Measurements from ENCODE around the gene INSL3. TPM values are rescaled to one million over a fixed set of nuclear protein-coding genes. Genes with fewer than 3 reads are reported as not detected.
"Not testable (repeated sequence)": the region's sequence is repeated elsewhere in the genome, so short reads cannot be mapped to it uniquely, and the experiment has no call there.

The INSL3 gene
- total RNA-seq, 2 donors from 2014 or later: not detected

GRCh38 chr19:17805427-17805826 is 15.9 kb downstream of the INSL3 start:
- no peak overlapping the region for H3K27ac ChIP-seq
- H3K9me3 ChIP-seq: no peaks in the 10 kb centered on the region
- H3K27me3 ChIP-seq: no peaks in the 10 kb centered on the region
- intact Hi-C loops (cut with DNase I): no loop called here
- H3K9ac ChIP-seq (ENCODE audit: low read depth in 2 of 2, low read length in 2 of 2): no peak overlapping the region
- TF ChIP-seq CTCF (IDR thresholded peaks at IDR 0.05): no peak
- H3K36me3 ChIP-seq: no peaks in the 10 kb centered on the region
- H3K4me3 ChIP-seq: no peak overlapping the region
- DNase-seq: no peak
- H3K4me1 ChIP-seq: no peaks in the 10 kb centered on the region

GRCh38 chr19:17803264-17803896 is 17.9 kb downstream of the INSL3 start:
- TF ChIP-seq CTCF (IDR thresholded peaks at IDR 0.05): no peak
- Histone ChIP-seq H3K27ac (no peak overlapping the region), H3K36me3 (no peaks in the 10 kb centered on the region), H3K4me1 (no peaks in the 10 kb centered on the region), H3K9ac (ENCODE audit: low read depth in 2 of 2, low read length in 2 of 2) (no peak overlapping the region), H3K9me3 (no peaks in the 10 kb centered on the region), H3K4me3 (no peak overlapping the region), H3K27me3 (no peaks in the 10 kb centered on the region)
- intact Hi-C loops (cut with DNase I): no loop called here
- DNase-seq: no peak

GRCh38 chr19:17802137-17802858 is 19.0 kb downstream of the INSL3 start:
- no peaks in the 10 kb centered on the region for H3K36me3 ChIP-seq
- no peaks in the 10 kb centered on the region for H3K9me3 ChIP-seq
- no peak for DNase-seq
- TF ChIP-seq CTCF (IDR thresholded peaks at IDR 0.05): no peak
- H3K4me1 ChIP-seq: no peaks in the 10 kb centered on the region
- H3K27ac ChIP-seq: no peak overlapping the region
- no peak overlapping the region for H3K4me3 ChIP-seq
- no peak overlapping the region for H3K9ac ChIP-seq (ENCODE audit: low read depth in 2 of 2, low read length in 2 of 2)
- no peaks in the 10 kb centered on the region for H3K27me3 ChIP-seq
- intact Hi-C loops (cut with DNase I): no loop called here

- H3K9me3 ChIP-seq; DNase-seq; H3K9ac ChIP-seq (ENCODE audit: low read depth in 2 of 2, low read length in 2 of 2); H3K4me3 ChIP-seq; H3K27me3 ChIP-seq; H3K4me1 ChIP-seq; H3K36me3 ChIP-seq; intact Hi-C loops (cut with DNase I): not testable (repeated sequence)
- peak overlapping the region; percentile 95 for H3K27ac ChIP-seq
Observed at GRCh38 chr19:17798599-17798998, 22.7 kb downstream of the INSL3 start.

- Histone ChIP-seq H3K9me3 (no peaks in the 10 kb centered on the region), H3K36me3 (no peaks in the 10 kb centered on the region), H3K27me3 (peaks cover 3% of the 10 kb centered on the region), H3K27ac (peak overlapping the region; percentile 95), H3K9ac (ENCODE audit: low read depth in 2 of 2, low read length in 2 of 2) (peak overlapping the region; percentile 73 to 99), H3K4me3 (peak overlapping the region; percentile 10), H3K4me1 (peaks cover 5% of the 10 kb centered on the region)
- intact Hi-C loops (cut with DNase I): no loop called here
- peak; percentile 92 for DNase-seq
- no peak for TF ChIP-seq CTCF (IDR thresholded peaks at IDR 0.05)
Observed at GRCh38 chr19:17797424-17798201, 23.7 kb downstream of the INSL3 start.
